ENCODE measurements around the gene TMEM72. TPM values are rescaled to one million over a fixed set of nuclear protein-coding genes. Genes with fewer than 3 reads are reported as not detected.

The TMEM72 gene
- polyA plus RNA-seq, 2 of the 4 experiments (the other 2 are of a cell fraction) = not detected

- POLR2A ChIA-PET = no interaction called here
- DNase-seq (ENCODE audit: low read depth in 1 of 2, low spot score in 1 of 2) (no peak), FAIRE-seq (no peak), ATAC-seq (no peak)
- Histone ChIP-seq H3K9me3 (no peaks in the 10 kb centered on the region), H3K4me3 (no peak overlapping the region), H3K4me2 (no peak overlapping the region), H3K27ac (no peak overlapping the region), H3K4me1 (no peaks in the 10 kb centered on the region)
- no peak for TF ChIP-seq PBX3 (IDR thresholded peaks at IDR 0.05)
- TF ChIP-seq FOXS1 (CRISPR knock-in tag; IDR thresholded peaks at IDR 0.05) = no peak
- TF ChIP-seq, protein P1, sequence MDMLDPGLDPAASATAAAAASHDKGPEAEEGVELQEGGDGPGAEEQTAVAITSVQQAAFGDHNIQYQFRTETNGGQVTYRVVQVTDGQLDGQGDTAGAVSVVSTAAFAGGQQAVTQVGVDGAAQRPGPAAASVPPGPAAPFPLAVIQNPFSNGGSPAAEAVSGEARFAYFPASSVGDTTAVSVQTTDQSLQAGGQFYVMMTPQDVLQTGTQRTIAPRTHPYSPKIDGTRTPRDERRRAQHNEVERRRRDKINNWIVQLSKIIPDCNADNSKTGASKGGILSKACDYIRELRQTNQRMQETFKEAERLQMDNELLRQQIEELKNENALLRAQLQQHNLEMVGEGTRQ (IDR thresholded peaks at IDR 0.05) = no peak
- TF ChIP-seq EP300 (IDR thresholded peaks at IDR 0.05) = no peak
- no peak for TF ChIP-seq HDAC2 (IDR thresholded peaks at IDR 0.05)
- TF ChIP-seq, protein P2, sequence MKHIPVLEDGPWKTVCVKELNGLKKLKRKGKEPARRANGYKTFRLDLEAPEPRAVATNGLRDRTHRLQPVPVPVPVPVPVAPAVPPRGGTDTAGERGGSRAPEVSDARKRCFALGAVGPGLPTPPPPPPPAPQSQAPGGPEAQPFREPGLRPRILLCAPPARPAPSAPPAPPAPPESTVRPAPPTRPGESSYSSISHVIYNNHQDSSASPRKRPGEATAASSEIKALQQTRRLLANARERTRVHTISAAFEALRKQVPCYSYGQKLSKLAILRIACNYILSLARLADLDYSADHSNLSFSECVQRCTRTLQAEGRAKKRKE (CRISPR knock-in tag; IDR thresholded peaks at IDR 0.05; ENCODE audit: low read depth) = no peak
- no peak for TF ChIP-seq CTCF (IDR thresholded peaks at IDR 0.05)
- TF ChIP-seq CBX8 (IDR thresholded peaks at IDR 0.05) = no peak
- no peak for TF ChIP-seq CEBPB (IDR thresholded peaks at IDR 0.05)
- no peak for TF ChIP-seq HES2 (IDR thresholded peaks at IDR 0.05)
- no peak for TF ChIP-seq E2F6 (IDR thresholded peaks at IDR 0.05; ENCODE audit: borderline replicate concordance, low read depth)
- no peak for TF ChIP-seq NPAS2 (CRISPR knock-in tag; IDR thresholded peaks at IDR 0.05; ENCODE audit: borderline replicate concordance)
- no peak for TF ChIP-seq POLR2A (IDR thresholded peaks at IDR 0.05; ENCODE audit: low read length)
- no peak for TF ChIP-seq MAZ (IDR thresholded peaks at IDR 0.05; ENCODE audit: borderline replicate concordance, low read depth, low read length)
- no peak for TF ChIP-seq GATA3 (IDR thresholded peaks at IDR 0.05; ENCODE audit: borderline replicate concordance)
- no peak for TF ChIP-seq MYC (IDR thresholded peaks at IDR 0.05; ENCODE audit: borderline replicate concordance, low read length)
- TF ChIP-seq KDM5A (IDR thresholded peaks at IDR 0.05) = no peak
- TF ChIP-seq RNF2 (IDR thresholded peaks at IDR 0.05; ENCODE audit: borderline replicate concordance, low read depth) = no peak
- TF ChIP-seq ZC3H11A (IDR thresholded peaks at IDR 0.05) = no peak
- TF ChIP-seq RCOR1 (IDR thresholded peaks at IDR 0.05; ENCODE audit: low read depth, low read length) = no peak
- CTCF ChIA-PET = no interaction called here
- 11% methylated on average over 1 of the region's 1 CpG for WGBS (ENCODE audit: missing lambda C conversion rate)
Observed at GRCh38 chr10:44889834-44890233, 21.3 kb upstream of the TMEM72 start.

- no peak for FAIRE-seq
- H3K4me3 ChIP-seq = no peak overlapping the region
- 42% methylated on average over 5 of the region's 6 CpGs for WGBS (ENCODE audit: missing lambda C conversion rate)
- no peak overlapping the region for H3K4me2 ChIP-seq
- no peak for DNase-seq (ENCODE audit: low read depth in 1 of 2, low spot score in 1 of 2)
- ChIA-PET CTCF (no interaction called here), POLR2A (no interaction called here)
- no peak overlapping the region for H3K27ac ChIP-seq
- H3K4me1 ChIP-seq = no peaks in the 10 kb centered on the region
- ATAC-seq = no peak
- no peaks in the 10 kb centered on the region for H3K9me3 ChIP-seq
- TF ChIP-seq FOSB (CRISPR knock-in tag; IDR thresholded peaks at IDR 0.05) (no peak), HEYL (CRISPR knock-in tag; IDR thresholded peaks at IDR 0.05) (no peak), HDAC2 (IDR thresholded peaks at IDR 0.05) (no peak), NR3C1 (IDR thresholded peaks at IDR 0.05) (no peak), TP53 (CRISPR knock-in tag; IDR thresholded peaks at IDR 0.05) (no peak), MAX (IDR thresholded peaks at IDR 0.05) (no peak), CBX8 (IDR thresholded peaks at IDR 0.05) (no peak), CTCF (IDR thresholded peaks at IDR 0.05) (no peak), ZNF302 (CRISPR knock-in tag; IDR thresholded peaks at IDR 0.05) (no peak)
- TF ChIP-seq, protein P2 (CRISPR knock-in tag; IDR thresholded peaks at IDR 0.05; ENCODE audit: low read depth) = no peak
- TF ChIP-seq, protein P3, sequence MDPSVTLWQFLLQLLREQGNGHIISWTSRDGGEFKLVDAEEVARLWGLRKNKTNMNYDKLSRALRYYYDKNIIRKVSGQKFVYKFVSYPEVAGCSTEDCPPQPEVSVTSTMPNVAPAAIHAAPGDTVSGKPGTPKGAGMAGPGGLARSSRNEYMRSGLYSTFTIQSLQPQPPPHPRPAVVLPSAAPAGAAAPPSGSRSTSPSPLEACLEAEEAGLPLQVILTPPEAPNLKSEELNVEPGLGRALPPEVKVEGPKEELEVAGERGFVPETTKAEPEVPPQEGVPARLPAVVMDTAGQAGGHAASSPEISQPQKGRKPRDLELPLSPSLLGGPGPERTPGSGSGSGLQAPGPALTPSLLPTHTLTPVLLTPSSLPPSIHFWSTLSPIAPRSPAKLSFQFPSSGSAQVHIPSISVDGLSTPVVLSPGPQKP (IDR thresholded peaks at IDR 0.05; ENCODE audit: low read depth, low read length) = no peak
Observed at GRCh38 chr10:44890696-44891563, 20.2 kb upstream of the TMEM72 start.
